ENCODE data around the gene OR4E2.

OR4E2 gene

DNA sequence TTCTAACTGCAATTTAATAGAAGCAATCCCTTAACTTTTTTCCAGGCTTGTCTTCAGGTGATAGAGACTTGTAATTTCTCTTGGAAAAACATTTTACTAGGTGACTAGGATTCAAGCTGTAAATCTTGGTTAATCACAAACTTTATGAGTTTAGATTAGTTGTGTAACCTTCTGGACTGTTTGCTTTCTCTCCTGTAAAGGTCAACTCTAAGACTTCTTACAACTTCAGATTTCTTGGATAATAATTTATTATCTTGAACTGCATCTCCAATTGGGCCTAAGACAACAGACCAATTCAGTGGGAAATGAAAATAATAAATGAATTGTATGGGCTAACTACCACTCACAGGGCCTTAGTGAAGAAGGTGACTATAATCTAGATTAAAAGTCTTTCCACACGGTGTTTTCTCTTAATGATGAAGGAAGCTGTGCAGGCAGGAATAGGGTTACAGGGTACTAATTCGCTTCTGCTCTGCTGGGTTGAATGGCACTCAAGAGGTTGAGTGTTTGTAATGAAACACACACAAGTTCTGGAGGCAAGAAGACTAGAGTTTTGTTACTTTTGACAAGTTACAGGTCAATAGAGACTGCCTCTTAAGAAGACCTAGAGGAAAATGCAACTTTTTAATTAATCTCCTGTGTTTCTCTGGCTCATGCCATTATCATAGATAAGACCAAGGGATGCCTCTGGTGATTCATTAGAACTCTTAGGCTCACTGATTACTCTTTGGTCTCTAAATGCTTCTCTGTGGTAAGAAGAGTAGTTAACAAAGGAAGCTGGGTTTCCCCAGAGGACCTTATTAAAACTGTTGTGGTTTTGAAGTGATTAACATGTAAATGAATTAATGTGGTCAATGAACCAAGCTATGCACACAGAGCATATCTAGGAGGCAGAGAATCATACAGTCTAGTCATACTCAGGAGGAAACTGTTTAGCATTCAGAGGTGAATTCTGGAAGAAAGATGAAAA is 50.0 kb downstream of the OR4E2 start:
- CTCF ChIA-PET = interaction anchor here (0.6 kb wide), 1 partner anchor 132 kb away, joined by 8 read pairs; no protein-coding TSS in a partner anchor

DNA sequence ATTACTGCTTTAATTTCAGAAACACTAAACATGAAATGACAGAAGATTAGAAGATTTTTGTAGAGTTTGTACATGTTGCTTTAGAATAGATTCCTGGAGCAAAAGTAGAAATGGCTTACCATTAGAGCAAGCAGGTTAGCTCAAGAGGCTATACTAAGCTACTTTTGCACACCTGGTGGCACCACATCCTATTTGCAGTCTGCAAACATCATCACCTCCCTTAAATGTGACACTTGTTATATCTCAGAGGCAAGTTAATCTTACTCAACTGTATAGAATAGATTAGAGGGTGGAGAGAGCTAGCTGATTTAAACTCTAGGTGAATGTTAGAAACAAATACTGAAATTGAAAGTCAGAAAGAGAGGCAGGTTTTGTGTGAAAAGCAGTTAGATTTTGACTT is 50.7 kb downstream of the OR4E2 start:
- TF ChIP-seq, protein P1, sequence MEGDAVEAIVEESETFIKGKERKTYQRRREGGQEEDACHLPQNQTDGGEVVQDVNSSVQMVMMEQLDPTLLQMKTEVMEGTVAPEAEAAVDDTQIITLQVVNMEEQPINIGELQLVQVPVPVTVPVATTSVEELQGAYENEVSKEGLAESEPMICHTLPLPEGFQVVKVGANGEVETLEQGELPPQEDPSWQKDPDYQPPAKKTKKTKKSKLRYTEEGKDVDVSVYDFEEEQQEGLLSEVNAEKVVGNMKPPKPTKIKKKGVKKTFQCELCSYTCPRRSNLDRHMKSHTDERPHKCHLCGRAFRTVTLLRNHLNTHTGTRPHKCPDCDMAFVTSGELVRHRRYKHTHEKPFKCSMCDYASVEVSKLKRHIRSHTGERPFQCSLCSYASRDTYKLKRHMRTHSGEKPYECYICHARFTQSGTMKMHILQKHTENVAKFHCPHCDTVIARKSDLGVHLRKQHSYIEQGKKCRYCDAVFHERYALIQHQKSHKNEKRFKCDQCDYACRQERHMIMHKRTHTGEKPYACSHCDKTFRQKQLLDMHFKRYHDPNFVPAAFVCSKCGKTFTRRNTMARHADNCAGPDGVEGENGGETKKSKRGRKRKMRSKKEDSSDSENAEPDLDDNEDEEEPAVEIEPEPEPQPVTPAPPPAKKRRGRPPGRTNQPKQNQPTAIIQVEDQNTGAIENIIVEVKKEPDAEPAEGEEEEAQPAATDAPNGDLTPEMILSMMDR (conservative IDR thresholded peaks at IDR 0.05; ENCODE audit: low read depth) = no peak
- ChIA-PET POLR2A (ENCODE audit: low non-redundant PET) (no interaction called here), CTCF (interaction anchor here (0.6 kb wide), 1 partner anchor 132 kb away, joined by 8 read pairs; no protein-coding TSS in a partner anchor)
- no peak overlapping the region for H3K27ac ChIP-seq
- DNase-seq (ENCODE audit: low spot score) = no peak

More for the DNA sequence above, 50.0 kb downstream of the OR4E2 start:
- no peak overlapping the region for H3K27ac ChIP-seq
- TF ChIP-seq, protein P1 (conservative IDR thresholded peaks at IDR 0.05; ENCODE audit: low read depth) = no peak
- DNase-seq (ENCODE audit: low spot score) = no peak
- POLR2A ChIA-PET (ENCODE audit: low non-redundant PET) = no interaction called here

DNA sequence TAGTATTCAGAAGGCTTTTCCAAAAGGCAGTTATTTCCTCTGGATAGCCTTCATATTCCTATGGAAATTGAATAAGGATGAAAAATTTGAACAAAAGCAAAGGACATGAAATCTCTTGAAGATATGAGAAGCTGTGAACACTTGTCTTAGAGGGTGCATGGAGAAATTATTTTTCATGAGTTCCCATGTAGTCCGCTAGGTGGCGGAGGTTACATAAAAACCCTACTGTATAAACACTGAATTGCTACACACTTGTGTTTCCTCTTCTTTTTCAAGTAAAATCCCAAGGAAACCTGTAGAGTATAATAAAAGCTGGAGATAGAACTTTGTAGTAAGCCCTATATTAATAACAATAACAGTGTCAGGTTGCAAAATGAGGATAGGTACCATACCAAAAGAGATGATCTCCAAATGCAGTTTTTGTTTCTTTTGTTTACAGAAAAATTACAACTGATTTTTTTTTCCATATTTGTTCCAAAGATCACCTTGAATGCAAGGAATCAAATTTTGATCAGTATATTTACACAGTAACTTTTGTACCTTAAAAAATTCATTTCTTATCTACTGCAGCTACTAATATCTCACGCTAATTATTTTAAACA is 57.8 kb downstream of the OR4E2 start:
- H3K27ac ChIP-seq = no peak overlapping the region
- TF ChIP-seq, protein P1 (conservative IDR thresholded peaks at IDR 0.05; ENCODE audit: low read depth) = peak; percentile 81
- POLR2A ChIA-PET (ENCODE audit: low non-redundant PET) = no interaction called here
- CTCF ChIA-PET = interaction anchor here (0.6 to 1.2 kb wide), 7 partner anchors 12 to 321 kb away, joined by 3 to 5 read pairs (median 3); no protein-coding TSS in a partner anchor
- peak; percentile 47 for DNase-seq (ENCODE audit: low spot score)

DNA sequence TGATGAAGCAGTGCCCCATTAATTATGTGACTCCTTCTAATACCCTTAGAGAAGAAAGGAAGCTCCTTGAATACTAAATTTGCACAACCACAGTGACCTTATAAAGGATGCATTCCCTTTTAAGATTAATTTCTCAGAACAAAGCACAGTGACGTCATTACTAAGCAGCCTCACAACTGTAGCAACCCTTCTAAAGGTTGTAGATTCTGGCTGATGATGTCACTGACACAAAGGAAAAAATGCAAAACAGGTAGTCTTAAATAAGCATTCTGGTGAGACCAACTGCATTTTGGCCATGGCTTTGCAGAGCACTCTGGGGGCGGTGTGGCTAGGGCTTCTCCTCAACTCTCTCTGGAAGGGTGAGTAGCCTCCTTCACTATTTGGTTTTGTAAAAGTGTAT is 58.4 kb downstream of the OR4E2 start:
- H3K27ac ChIP-seq = no peak overlapping the region
- ChIA-PET POLR2A (ENCODE audit: low non-redundant PET) (no interaction called here), CTCF (interaction anchor here (0.6 to 1.2 kb wide), 4 partner anchors 13 to 320 kb away, joined by 3 to 5 read pairs (median 3); no protein-coding TSS in a partner anchor)
- no peak for DNase-seq (ENCODE audit: low spot score)
- TF ChIP-seq, protein P1 (conservative IDR thresholded peaks at IDR 0.05; ENCODE audit: low read depth) = no peak

DNA sequence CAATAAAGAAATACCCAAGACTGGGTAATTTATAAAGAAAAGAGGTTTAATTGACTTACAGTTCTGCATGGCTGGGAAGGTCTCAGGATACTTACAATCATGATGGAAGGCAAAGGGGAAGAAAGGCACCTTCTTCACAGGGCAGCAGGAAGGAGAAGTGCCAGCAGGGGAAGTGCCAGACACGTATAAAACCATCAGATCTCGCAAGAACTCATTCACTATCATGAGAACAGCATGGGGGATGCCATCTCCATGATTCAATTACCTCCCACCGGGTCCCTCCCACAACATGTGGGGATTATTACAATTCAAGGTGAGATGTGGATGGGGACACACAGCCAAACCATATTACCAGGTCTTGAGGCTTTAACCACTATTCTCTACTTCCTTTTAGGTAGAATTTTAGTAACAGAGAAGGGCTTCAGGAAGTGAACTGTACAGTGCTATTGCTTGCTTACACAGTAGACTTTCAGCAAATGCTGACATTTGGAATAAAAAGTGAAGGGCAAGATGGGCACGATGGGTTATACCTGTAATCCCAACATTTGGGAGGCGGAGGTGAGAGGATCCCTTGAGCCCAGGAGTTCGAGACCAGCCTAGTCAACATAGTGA is 60.8 kb downstream of the OR4E2 start:
- TF ChIP-seq, protein P1 (conservative IDR thresholded peaks at IDR 0.05; ENCODE audit: low read depth) = no peak
- no peak for DNase-seq (ENCODE audit: low spot score)
- no peak overlapping the region for H3K27ac ChIP-seq
- ChIA-PET CTCF (no interaction called here), POLR2A (ENCODE audit: low non-redundant PET) (no interaction called here)
